DOHH2 (cell line): Measurements from ENCODE around the gene BMP6.

Source experiments
- H3F3A ChIP-seq: fragments of 200-600 bp; sonication (generic), shearing (Covaris generic); 2 replicates; pipeline ENCODE4 v1.6.0; 2016; ENCODE audit warnings: antibody characterized with exemption, mild to moderate bottlenecking; ENCODE audit not compliant: control insufficient read depth, insufficient read depth
- H3K27ac ChIP-seq: fragments of 200-600 bp; sonication (generic); 2 replicates; pipeline ENCODE4 v1.5.1; 2014; ENCODE audit warnings: low read depth, mild to moderate bottlenecking, low read length, moderate library complexity
- H3K27me3 ChIP-seq: fragments of 200-600 bp; sonication (generic); 2 replicates; pipeline ENCODE4 v1.6.1; 2014; ENCODE audit warnings: mild to moderate bottlenecking, low read length, mixed read lengths; ENCODE audit not compliant: control insufficient read depth
- H3K36me3 ChIP-seq: fragments of 200-600 bp; sonication (generic); 2 replicates; pipeline ENCODE4 v1.6.1; 2014; ENCODE audit warnings: mild to moderate bottlenecking, low read length, moderate library complexity, mixed read lengths; ENCODE audit not compliant: control insufficient read depth
- H3K4me1 ChIP-seq: fragments of 200-600 bp; sonication (generic); 2 replicates; pipeline ENCODE4 v1.6.1; 2014; ENCODE audit warnings: mild to moderate bottlenecking, low read length, mixed read lengths; ENCODE audit not compliant: control insufficient read depth
- H3K4me2 ChIP-seq: fragments of 200-600 bp; sonication (generic); 2 replicates; pipeline ENCODE4 v1.6.0; 2014; ENCODE audit warnings: mild to moderate bottlenecking, low read length, moderate library complexity
- H3K4me3 ChIP-seq: fragments of 200-600 bp; sonication (generic); 2 replicates; pipeline ENCODE4 v1.5.1; 2014; ENCODE audit warnings: mild to moderate bottlenecking, low read length, mixed read lengths
- H3K79me2 ChIP-seq: fragments of 200-600 bp; sonication (generic); 2 replicates; pipeline ENCODE4 v1.6.1; 2014; ENCODE audit warnings: mild to moderate bottlenecking, low read length, mixed read lengths; ENCODE audit not compliant: control insufficient read depth
- H3K9me2 ChIP-seq: fragments of 200-600 bp; sonication (generic); replicated peaks from 2 replicates; pipeline ENCODE4 v1.6.1; 2014; ENCODE audit warnings: mild to moderate bottlenecking, low read length, mixed read lengths; ENCODE audit not compliant: control insufficient read depth
- H3K9me3 ChIP-seq: fragments of 200-600 bp; sonication (generic); 2 replicates; pipeline ENCODE4 v1.6.1; 2014; ENCODE audit warnings: antibody characterized with exemption, low read length, mixed read lengths; ENCODE audit not compliant: control insufficient read depth, insufficient read depth
- H4K20me1 ChIP-seq: fragments of 200-600 bp; sonication (generic); 2 replicates; pipeline ENCODE4 v1.6.0; 2014; ENCODE audit warnings: low read depth, mild to moderate bottlenecking, antibody characterized with exemption, low read length, moderate library complexity; ENCODE audit not compliant: control insufficient read depth, insufficient read depth
- CTCF ChIP-seq: fragments of 200-600 bp; sonication (generic); IDR thresholded peaks from one replicate; pipeline ENCODE4 v1.5.1; 2014; ENCODE audit warnings: antibody characterized with exemption, mild to moderate bottlenecking, low read depth, low read length; ENCODE audit not compliant: poor library complexity, severe bottlenecking
- EZH2phosphoT487 ChIP-seq: fragments of 200-600 bp; sonication (generic); IDR thresholded peaks from 2 replicates; pipeline ENCODE4 v1.6.1; 2017; ENCODE audit warnings: borderline replicate concordance, mild to moderate bottlenecking, antibody characterized with exemption, low read length, moderate library complexity, mixed read lengths

The BMP6 gene

GRCh38 chr6:7805078-7805849, 79.4 kb downstream of the BMP6 start:
- H4K20me1 ChIP-seq, result no peaks in the 10 kb centered on the region
- H3F3A ChIP-seq, result no peaks in the 10 kb centered on the region
- no peaks in the 10 kb centered on the region for H3K4me1 ChIP-seq
- H3K27ac ChIP-seq, result no peak overlapping the region
- H3K79me2 ChIP-seq, result no peaks in the 10 kb centered on the region
- peaks cover 7% of the 10 kb centered on the region; the same call in 1 of the 2 replicates for H3K27me3 ChIP-seq
- TF ChIP-seq EZH2phosphoT487 (no peak), CTCF (no peak)
- H3K4me2 ChIP-seq, result no peak overlapping the region
- no peaks in the 10 kb centered on the region for H3K9me3 ChIP-seq
- no peak overlapping the region for H3K4me3 ChIP-seq
- H3K36me3 ChIP-seq, result no peaks in the 10 kb centered on the region
- H3K9me2 ChIP-seq, result no peaks in the 10 kb centered on the region

- Histone ChIP-seq H3K27me3 (peaks cover 7% of the 10 kb centered on the region; the same call in 1 of the 2 replicates), H3F3A (no peaks in the 10 kb centered on the region), H3K9me3 (no peaks in the 10 kb centered on the region), H3K4me1 (no peaks in the 10 kb centered on the region), H3K36me3 (no peaks in the 10 kb centered on the region), H3K9me2 (no peaks in the 10 kb centered on the region), H3K4me2 (no peak overlapping the region), H3K79me2 (no peaks in the 10 kb centered on the region), H3K27ac (no peak overlapping the region), H3K4me3 (no peak overlapping the region), H4K20me1 (no peaks in the 10 kb centered on the region)
- no peak for TF ChIP-seq CTCF
- no peak for TF ChIP-seq EZH2phosphoT487
Observed at GRCh38 chr6:7805850-7806214, 79.9 kb downstream of the BMP6 start.

GRCh38 chr6:7806711-7807110, 80.8 kb downstream of the BMP6 start:
- Histone ChIP-seq H3K4me1 (no peaks in the 10 kb centered on the region), H3K27me3 (peaks cover 7% of the 10 kb centered on the region; the same call in 1 of the 2 replicates), H3K36me3 (no peaks in the 10 kb centered on the region), H3K4me3 (no peak overlapping the region), H4K20me1 (no peaks in the 10 kb centered on the region), H3K9me2 (no peaks in the 10 kb centered on the region), H3K4me2 (no peak overlapping the region), H3K9me3 (no peaks in the 10 kb centered on the region), H3K79me2 (no peaks in the 10 kb centered on the region), H3F3A (no peaks in the 10 kb centered on the region), H3K27ac (no peak overlapping the region)
- TF ChIP-seq EZH2phosphoT487 (no peak), CTCF (no peak)
